Measurements from ENCODE around the gene EPN2. TPM values are rescaled to one million over a fixed set of nuclear protein-coding genes. Genes with fewer than 3 reads are reported as not detected.
"Not testable (repeated sequence)": the region's sequence is repeated elsewhere in the genome, so short reads cannot be mapped to it uniquely, and the experiment has no call there.

EPN2 gene
- total and polyA plus RNA-seq, 9 donors, result 18.2 to 36.4 (median 26.0) TPM

DNA sequence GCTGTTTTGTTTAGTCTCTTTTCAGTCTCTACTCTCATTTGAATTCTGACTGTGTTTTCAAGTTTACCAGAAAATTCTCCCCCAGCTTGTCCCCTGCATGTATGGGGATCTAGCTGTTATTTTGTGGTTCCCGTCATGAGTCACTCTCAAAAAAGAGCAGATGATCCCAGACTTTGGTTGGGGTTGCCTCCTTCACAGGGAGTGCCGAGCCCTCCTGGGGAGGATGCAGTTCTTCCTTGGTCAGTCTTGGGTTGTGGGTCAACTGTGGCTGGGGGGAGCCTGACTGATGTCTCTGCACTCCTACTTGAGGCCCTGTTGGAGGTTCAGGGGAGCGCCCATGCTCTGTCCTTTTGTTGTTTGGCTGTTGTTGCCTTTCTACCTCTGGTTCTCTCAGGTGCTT, 37.7 kb downstream of the EPN2 start:
- Histone ChIP-seq H3K36me3 (ENCODE audit: control insufficient read depth, insufficient read depth, low read length) (peaks cover 13% of the 10 kb centered on the region), H3K4me1 (ENCODE audit: control insufficient read depth, insufficient read depth, low read length) (peaks cover 20% of the 10 kb centered on the region), H3K27me3 (ENCODE audit: control insufficient read depth, insufficient read depth, low read length) (no peaks in the 10 kb centered on the region), H3K27ac (ENCODE audit: low read length) (no peak overlapping the region), H3K4me3 (ENCODE audit: low read length) (no peak overlapping the region), H3K9me3 (replicated peaks; ENCODE audit: control insufficient read depth, low read depth, low read length) (no peaks in the 10 kb centered on the region)
- 88% methylated on average over 1 of the region's 3 CpGs for WGBS (ENCODE audit: insufficient coverage)
- no peak for DNase-seq

- Histone ChIP-seq H3K9me3 (replicated peaks; ENCODE audit: control insufficient read depth, low read depth, low read length) (no peaks in the 10 kb centered on the region), H3K4me1 (ENCODE audit: control insufficient read depth, insufficient read depth, low read length) (peaks cover 15% of the 10 kb centered on the region), H3K27me3 (ENCODE audit: control insufficient read depth, insufficient read depth, low read length) (no peaks in the 10 kb centered on the region), H3K36me3 (ENCODE audit: control insufficient read depth, insufficient read depth, low read length) (peaks cover 16% of the 10 kb centered on the region), H3K4me3 (ENCODE audit: low read length) (no peak overlapping the region), H3K27ac (ENCODE audit: low read length) (no peak overlapping the region)
- no peak for DNase-seq
- 73% methylated on average over 3 of the region's 3 CpGs for WGBS (ENCODE audit: insufficient coverage)
Observed at GRCh38 chr17:19275457-19276127, 38.4 kb downstream of the EPN2 start.

DNA sequence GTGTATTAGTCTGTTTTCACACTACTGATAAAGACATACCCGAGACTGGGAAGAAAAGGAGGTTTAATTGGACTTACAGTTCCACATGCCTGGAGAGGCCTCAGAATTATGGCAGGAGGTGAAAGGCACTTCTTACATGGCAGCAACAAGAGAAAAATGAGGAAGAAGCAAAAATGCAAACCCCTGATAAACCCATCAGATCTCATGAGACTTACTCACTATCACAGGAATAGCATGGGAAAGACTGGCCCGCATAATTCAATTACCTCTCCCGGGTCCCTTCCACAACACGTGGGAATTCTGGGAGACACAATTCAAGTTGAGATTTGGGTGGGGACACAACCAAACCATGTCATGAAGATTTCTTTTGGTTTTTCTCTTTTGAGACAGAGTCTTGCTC, 41.1 kb downstream of the EPN2 start:
- WGBS (ENCODE audit: insufficient coverage), result no CpG with 5 or more reads among the region's 4 CpGs
- H3K27ac ChIP-seq (ENCODE audit: low read length); H3K4me3 ChIP-seq (ENCODE audit: low read length); DNase-seq; H3K27me3 ChIP-seq (ENCODE audit: control insufficient read depth, insufficient read depth, low read length); H3K4me1 ChIP-seq (ENCODE audit: control insufficient read depth, insufficient read depth, low read length); H3K9me3 ChIP-seq (replicated peaks; ENCODE audit: control insufficient read depth, low read depth, low read length): not testable (repeated sequence)
- H3K36me3 ChIP-seq (ENCODE audit: control insufficient read depth, insufficient read depth, low read length), result peaks cover 25% of the 10 kb centered on the region

GRCh38 chr17:19278729-19279128, 41.6 kb downstream of the EPN2 start:
- no peak for DNase-seq
- no peaks in the 10 kb centered on the region for H3K9me3 ChIP-seq (replicated peaks; ENCODE audit: control insufficient read depth, low read depth, low read length)
- no peaks in the 10 kb centered on the region for H3K27me3 ChIP-seq (ENCODE audit: control insufficient read depth, insufficient read depth, low read length)
- H3K4me3 ChIP-seq (ENCODE audit: low read length), result no peak overlapping the region
- H3K4me1 ChIP-seq (ENCODE audit: control insufficient read depth, insufficient read depth, low read length), result peaks cover 3% of the 10 kb centered on the region
- no peak overlapping the region for H3K27ac ChIP-seq (ENCODE audit: low read length)
- H3K36me3 ChIP-seq (ENCODE audit: control insufficient read depth, insufficient read depth, low read length), result peaks cover 30% of the 10 kb centered on the region
- WGBS (ENCODE audit: insufficient coverage), result 100% methylated on average over 1 of the region's 6 CpGs

- no peaks in the 10 kb centered on the region for H3K9me3 ChIP-seq (replicated peaks; ENCODE audit: control insufficient read depth, low read depth, low read length)
- H3K4me3 ChIP-seq (ENCODE audit: low read length), result no peak overlapping the region
- DNase-seq, result no peak
- no CpG with 5 or more reads among the region's 3 CpGs for WGBS (ENCODE audit: insufficient coverage)
- H3K36me3 ChIP-seq (ENCODE audit: control insufficient read depth, insufficient read depth, low read length), result peaks cover 24% of the 10 kb centered on the region
- no peaks in the 10 kb centered on the region for H3K27me3 ChIP-seq (ENCODE audit: control insufficient read depth, insufficient read depth, low read length)
- peaks cover 8% of the 10 kb centered on the region for H3K4me1 ChIP-seq (ENCODE audit: control insufficient read depth, insufficient read depth, low read length)
- no peak overlapping the region for H3K27ac ChIP-seq (ENCODE audit: low read length)
Observed at GRCh38 chr17:19281161-19281560, 44.0 kb downstream of the EPN2 start.

GRCh38 chr17:19284005-19284959, 47.1 kb downstream of the EPN2 start:
- Histone ChIP-seq H3K9me3 (replicated peaks; ENCODE audit: control insufficient read depth, low read depth, low read length) (no peaks in the 10 kb centered on the region), H3K36me3 (ENCODE audit: control insufficient read depth, insufficient read depth, low read length) (peaks cover 39% of the 10 kb centered on the region), H3K4me3 (ENCODE audit: low read length) (no peak overlapping the region), H3K4me1 (ENCODE audit: control insufficient read depth, insufficient read depth, low read length) (peaks cover 8% of the 10 kb centered on the region), H3K27ac (ENCODE audit: low read length) (no peak overlapping the region), H3K27me3 (ENCODE audit: control insufficient read depth, insufficient read depth, low read length) (no peaks in the 10 kb centered on the region)
- no CpG with 5 or more reads among the region's 3 CpGs for WGBS (ENCODE audit: insufficient coverage)
- no peak for DNase-seq

- Histone ChIP-seq H3K36me3 (ENCODE audit: control insufficient read depth, insufficient read depth, low read length) (peaks cover 36% of the 10 kb centered on the region), H3K9me3 (replicated peaks; ENCODE audit: control insufficient read depth, low read depth, low read length) (no peaks in the 10 kb centered on the region), H3K4me3 (ENCODE audit: low read length) (no peak overlapping the region), H3K27ac (ENCODE audit: low read length) (no peak overlapping the region), H3K27me3 (ENCODE audit: control insufficient read depth, insufficient read depth, low read length) (no peaks in the 10 kb centered on the region), H3K4me1 (ENCODE audit: control insufficient read depth, insufficient read depth, low read length) (peaks cover 15% of the 10 kb centered on the region)
- 76% methylated on average over 21 of the region's 21 CpGs for WGBS (ENCODE audit: insufficient coverage)
- no peak for DNase-seq
Observed at GRCh38 chr17:19285213-19285900, 48.2 kb downstream of the EPN2 start.

- H3K27ac ChIP-seq (ENCODE audit: low read length), result no peak overlapping the region
- 72% methylated on average over 8 of the region's 11 CpGs for WGBS (ENCODE audit: insufficient coverage)
- H3K36me3 ChIP-seq (ENCODE audit: control insufficient read depth, insufficient read depth, low read length), result peaks cover 34% of the 10 kb centered on the region
- peaks cover 25% of the 10 kb centered on the region for H3K4me1 ChIP-seq (ENCODE audit: control insufficient read depth, insufficient read depth, low read length)
- no peaks in the 10 kb centered on the region for H3K27me3 ChIP-seq (ENCODE audit: control insufficient read depth, insufficient read depth, low read length)
- no peak for DNase-seq
- no peak overlapping the region for H3K4me3 ChIP-seq (ENCODE audit: low read length)
- H3K9me3 ChIP-seq (replicated peaks; ENCODE audit: control insufficient read depth, low read depth, low read length), result no peaks in the 10 kb centered on the region
Observed at GRCh38 chr17:19286751-19287341, 49.7 kb downstream of the EPN2 start.

DNA sequence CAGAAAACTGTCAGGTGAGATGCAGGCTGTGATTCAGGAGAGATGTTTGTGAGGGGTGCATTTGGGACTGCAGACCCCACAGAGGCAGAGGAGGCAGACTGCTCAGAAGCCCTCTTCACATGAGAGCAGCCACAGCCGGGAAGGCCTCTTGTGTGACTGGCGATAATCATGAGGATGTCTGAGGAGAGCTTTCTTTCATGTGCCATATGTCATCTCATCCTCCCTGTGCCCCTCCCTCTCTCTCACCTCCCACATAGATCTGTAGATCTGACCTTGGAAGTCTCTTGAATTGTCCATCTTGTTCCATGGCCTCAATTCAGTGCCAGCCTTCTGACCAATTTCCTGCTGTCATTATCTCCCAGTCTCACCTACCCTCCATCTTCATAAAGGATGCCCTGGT, 50.5 kb downstream of the EPN2 start:
- DNase-seq, result no peak
- Histone ChIP-seq H3K36me3 (ENCODE audit: control insufficient read depth, insufficient read depth, low read length) (peaks cover 36% of the 10 kb centered on the region), H3K27ac (ENCODE audit: low read length) (no peak overlapping the region), H3K9me3 (replicated peaks; ENCODE audit: control insufficient read depth, low read depth, low read length) (no peaks in the 10 kb centered on the region), H3K4me1 (ENCODE audit: control insufficient read depth, insufficient read depth, low read length) (peaks cover 29% of the 10 kb centered on the region), H3K27me3 (ENCODE audit: control insufficient read depth, insufficient read depth, low read length) (no peaks in the 10 kb centered on the region), H3K4me3 (ENCODE audit: low read length) (no peak overlapping the region)
- WGBS (ENCODE audit: insufficient coverage), result no CpG with 5 or more reads among the region's 2 CpGs

GRCh38 chr17:19288453-19288852, 51.3 kb downstream of the EPN2 start:
- Histone ChIP-seq H3K4me1 (ENCODE audit: control insufficient read depth, insufficient read depth, low read length) (peaks cover 29% of the 10 kb centered on the region), H3K4me3 (ENCODE audit: low read length) (no peak overlapping the region), H3K36me3 (ENCODE audit: control insufficient read depth, insufficient read depth, low read length) (peaks cover 28% of the 10 kb centered on the region), H3K27ac (ENCODE audit: low read length) (no peak overlapping the region), H3K9me3 (replicated peaks; ENCODE audit: control insufficient read depth, low read depth, low read length) (no peaks in the 10 kb centered on the region), H3K27me3 (ENCODE audit: control insufficient read depth, insufficient read depth, low read length) (no peaks in the 10 kb centered on the region)
- WGBS (ENCODE audit: insufficient coverage), result 65% methylated on average over 5 of the region's 5 CpGs
- DNase-seq, result no peak

Data from muscle of leg (tissue), 11 donors.